Prostate gland (tissue), 2 donors: ENCODE results near the gene CPEB2. TPM values are rescaled to one million over a fixed set of nuclear protein-coding genes. Genes with fewer than 3 reads are reported as not detected.

Experiments used
- DNase-seq: peaks from one replicate; pipeline ENCODE4 v3.0.0-alpha.2; 2019; ENCODE audit warnings: low spot score
- H3K27ac ChIP-seq, 2 donors: fragments of 200-600 bp; sonication (generic); 2 replicates each; pipeline ENCODE4 v1.5.1; 2017 to 2019
- H3K27me3 ChIP-seq: fragments of 200-600 bp; sonication (generic); replicated peaks from 2 replicates; pipeline ENCODE4 v1.5.1; 2019; ENCODE audit not compliant: insufficient read depth
- H3K36me3 ChIP-seq, 2 donors: fragments of 200-600 bp; sonication (generic); 1 replicate in 1 of 2; 2 replicates in 1 of 2; pipeline versions ENCODE4 v1.5.1 to v1.8.1; 2017 to 2019
- H3K4me1 ChIP-seq: fragments of 200-600 bp; sonication (generic); replicated peaks from 2 replicates; pipeline ENCODE4 v1.5.1; 2019
- H3K4me3 ChIP-seq, 2 donors: fragments of 200-600 bp; sonication (generic); 2 replicates each; pipeline ENCODE4 v1.5.1; 2017 to 2019
- H3K9me3 ChIP-seq: fragments of 200-600 bp; sonication (generic); 2 replicates; pipeline ENCODE4 v1.5.1; 2017
- POLR2A ChIP-seq: fragments of 450-650 bp; IDR thresholded peaks from one replicate; pipeline ENCODE4 v1.6.1; 2016; ENCODE audit warnings: antibody characterized with exemption, mild to moderate bottlenecking
- POLR2AphosphoS5 ChIP-seq: sonication (generic); formaldehyde crosslinking; IDR thresholded peaks from one replicate; pipeline ENCODE4 v1.6.1; 2017; ENCODE audit warnings: antibody characterized with exemption
- WGBS: methylation state at CpG from one replicate; pipeline ENCODE4 v1.1.5; 2018; 5-methylcytosine and 5-hydroxymethylcytosine counted together
- intact Hi-C: fragments of 100-400 bp; cut with DNase I; formaldehyde crosslinking; loops from one replicate; pipeline ENCODE4 v1.14.2; 2022
- total RNA-seq, 2 donors: library from RNA; depleted of rRNA; stranded (reverse); fragments of >200 nt; gene quantifications; one replicate each; pipeline ENCODE4 v1.1.0, GENCODE V29; 2016
- TF ChIP-seq, protein P1 (sequence below), 4 experiments: fragments of 200-600 bp in 2 of 4; fragments of 450-650 bp in 2 of 4; sonication (generic) in 2 of 4; IDR thresholded peaks; 1 replicate in 3 of 4; 2 replicates in 1 of 4; pipeline ENCODE4 v1.5.1; 2016 to 2019; ENCODE audit warnings: antibody characterized with exemption in 4 of 4, mild to moderate bottlenecking in 2 of 4, moderate library complexity in 2 of 4

Gene CPEB2
- total RNA-seq, 2 donors from 2014 or later: 14.5 to 47.3 TPM

DNA sequence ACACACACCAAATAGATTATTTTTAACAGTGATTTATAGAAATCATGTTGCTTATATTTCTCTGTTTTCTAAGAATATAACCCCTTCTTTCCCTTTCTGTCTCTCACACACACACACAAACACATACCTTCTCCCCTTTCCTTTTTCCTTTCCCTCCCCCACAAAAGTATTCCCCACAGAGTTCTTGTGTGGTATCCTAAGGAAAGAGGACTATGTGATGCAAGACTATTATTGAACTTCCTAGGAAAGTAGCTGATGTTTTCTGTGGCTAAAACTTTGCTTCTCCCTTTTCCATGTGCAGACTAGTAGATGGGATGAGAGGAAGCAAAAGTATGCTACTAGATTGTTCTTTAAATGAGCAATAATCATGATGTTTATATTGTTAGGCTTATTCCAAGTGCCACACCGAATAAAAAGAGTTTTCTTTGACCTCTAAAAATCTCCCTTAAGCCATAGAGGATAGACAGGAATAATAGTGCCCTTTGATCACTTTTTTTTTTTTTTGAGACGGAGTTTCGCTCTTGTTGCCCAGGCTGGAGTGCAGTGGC is 38.7 kb downstream of the CPEB2 start:
- no peaks in the 10 kb centered on the region for H3K4me1 ChIP-seq
- intact Hi-C loops: no loop called here
- TF ChIP-seq, protein P1, sequence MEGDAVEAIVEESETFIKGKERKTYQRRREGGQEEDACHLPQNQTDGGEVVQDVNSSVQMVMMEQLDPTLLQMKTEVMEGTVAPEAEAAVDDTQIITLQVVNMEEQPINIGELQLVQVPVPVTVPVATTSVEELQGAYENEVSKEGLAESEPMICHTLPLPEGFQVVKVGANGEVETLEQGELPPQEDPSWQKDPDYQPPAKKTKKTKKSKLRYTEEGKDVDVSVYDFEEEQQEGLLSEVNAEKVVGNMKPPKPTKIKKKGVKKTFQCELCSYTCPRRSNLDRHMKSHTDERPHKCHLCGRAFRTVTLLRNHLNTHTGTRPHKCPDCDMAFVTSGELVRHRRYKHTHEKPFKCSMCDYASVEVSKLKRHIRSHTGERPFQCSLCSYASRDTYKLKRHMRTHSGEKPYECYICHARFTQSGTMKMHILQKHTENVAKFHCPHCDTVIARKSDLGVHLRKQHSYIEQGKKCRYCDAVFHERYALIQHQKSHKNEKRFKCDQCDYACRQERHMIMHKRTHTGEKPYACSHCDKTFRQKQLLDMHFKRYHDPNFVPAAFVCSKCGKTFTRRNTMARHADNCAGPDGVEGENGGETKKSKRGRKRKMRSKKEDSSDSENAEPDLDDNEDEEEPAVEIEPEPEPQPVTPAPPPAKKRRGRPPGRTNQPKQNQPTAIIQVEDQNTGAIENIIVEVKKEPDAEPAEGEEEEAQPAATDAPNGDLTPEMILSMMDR (IDR thresholded peaks at IDR 0.05): no peak
- TF ChIP-seq POLR2A (no peak), POLR2AphosphoS5 (no peak)
- H3K4me3 ChIP-seq: no peak overlapping the region
- H3K36me3 ChIP-seq: no peaks in the 10 kb centered on the region
- no peaks in the 10 kb centered on the region for H3K9me3 ChIP-seq
- 87% methylated on average over 3 of the region's 3 CpGs for WGBS
- H3K27ac ChIP-seq: no peak overlapping the region
- H3K27me3 ChIP-seq: no peaks in the 10 kb centered on the region
- no peak for DNase-seq

- Histone ChIP-seq H3K27me3 (no peaks in the 10 kb centered on the region), H3K4me1 (no peaks in the 10 kb centered on the region), H3K4me3 (no peak overlapping the region), H3K27ac (no peak overlapping the region), H3K36me3 (no peaks in the 10 kb centered on the region), H3K9me3 (no peaks in the 10 kb centered on the region)
- WGBS: 55% methylated on average over 4 of the region's 4 CpGs
- intact Hi-C loops: no loop called here
- DNase-seq: no peak
- no peak for TF ChIP-seq POLR2AphosphoS5
- TF ChIP-seq, protein P1 (IDR thresholded peaks at IDR 0.05): no peak
- no peak for TF ChIP-seq POLR2A
Measured at GRCh38 chr4:15042529-15043167, 40.4 kb downstream of the CPEB2 start.

GRCh38 chr4:15043226-15043625 is 40.9 kb downstream of the CPEB2 start:
- Histone ChIP-seq H3K9me3 (no peaks in the 10 kb centered on the region), H3K36me3 (no peaks in the 10 kb centered on the region), H3K27me3 (no peaks in the 10 kb centered on the region), H3K27ac (no peak overlapping the region), H3K4me3 (no peak overlapping the region), H3K4me1 (no peaks in the 10 kb centered on the region)
- intact Hi-C loops: no loop called here
- no peak for DNase-seq
- 82% methylated on average over 3 of the region's 3 CpGs for WGBS
- TF ChIP-seq, protein P1 (IDR thresholded peaks at IDR 0.05): no peak
- TF ChIP-seq POLR2A (no peak), POLR2AphosphoS5 (no peak)

- WGBS: 69% methylated on average over 1 of the region's 1 CpG
- H3K4me3 ChIP-seq: no peak overlapping the region
- DNase-seq: no peak
- TF ChIP-seq, protein P1 (IDR thresholded peaks at IDR 0.05): no peak
- TF ChIP-seq POLR2AphosphoS5 (no peak), POLR2A (no peak)
- H3K36me3 ChIP-seq: no peaks in the 10 kb centered on the region
- no peaks in the 10 kb centered on the region for H3K27me3 ChIP-seq
- intact Hi-C loops: no loop called here
- no peaks in the 10 kb centered on the region for H3K4me1 ChIP-seq
- no peak overlapping the region for H3K27ac ChIP-seq
- no peaks in the 10 kb centered on the region for H3K9me3 ChIP-seq
Measured at GRCh38 chr4:15043922-15044321, 41.6 kb downstream of the CPEB2 start.

GRCh38 chr4:15054541-15054940 is 52.3 kb downstream of the CPEB2 start:
- Histone ChIP-seq H3K9me3 (no peaks in the 10 kb centered on the region), H3K4me3 (no peak overlapping the region), H3K27ac (no peak overlapping the region), H3K36me3 (no peaks in the 10 kb centered on the region), H3K27me3 (no peaks in the 10 kb centered on the region), H3K4me1 (no peaks in the 10 kb centered on the region)
- no peak for DNase-seq
- no peak for TF ChIP-seq POLR2A
- TF ChIP-seq, protein P1 (IDR thresholded peaks at IDR 0.05): no peak
- no peak for TF ChIP-seq POLR2AphosphoS5
- intact Hi-C loops: no loop called here
- WGBS: 94% methylated on average over 2 of the region's 2 CpGs
